ENCODE results near the gene PATE2. TPM values are rescaled to one million over a fixed set of nuclear protein-coding genes. Genes with fewer than 3 reads are reported as not detected.
A peak's percentile ranks its signal among the peaks of the same experiment; 100 is the strongest.

PATE2 gene
- not detected for polyA plus RNA-seq

DNA sequence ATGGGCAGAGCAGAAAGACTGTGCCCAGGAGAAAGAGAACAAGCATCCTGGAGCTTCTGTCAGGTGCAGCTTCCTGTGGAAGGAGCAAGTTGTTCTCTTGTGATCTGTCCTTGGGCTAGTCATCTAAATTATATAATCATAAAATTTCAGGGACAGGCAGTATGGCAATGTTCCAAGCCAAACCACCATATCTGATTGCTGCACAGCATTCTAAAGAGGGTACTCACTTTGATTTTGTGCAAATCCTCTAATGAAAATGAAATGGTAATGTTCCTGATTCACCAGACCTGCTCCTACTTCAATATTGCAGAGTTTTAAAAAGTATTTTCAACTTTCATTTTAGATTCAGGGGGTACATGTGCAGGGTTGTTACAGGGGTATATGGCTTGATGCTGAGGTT lies at the start of gene PATE2:
Gene PATE2, minus strand, starts transcription at position 101 of the 400 bp plus-strand sequence. Its CDS starts 55 bp downstream, at position 46.
- H3K27ac Mint-ChIP-seq = peak within 1 kb of the TSS in 1 of 3 donors; percentile 44
- no peaks in the 10 kb centered on the region for H3K4me1 Mint-ChIP-seq
- H3K9me3 Mint-ChIP-seq = peaks cover 0 to 4% (median 2%) of the 10 kb centered on the region in 3 donors
- no peak within 1 kb of the TSS for H3K4me3 Mint-ChIP-seq
- peaks cover 3% of the 10 kb centered on the region for H3K36me3 Mint-ChIP-seq
- H3K27me3 Mint-ChIP-seq = no peaks in the 10 kb centered on the region

DNA sequence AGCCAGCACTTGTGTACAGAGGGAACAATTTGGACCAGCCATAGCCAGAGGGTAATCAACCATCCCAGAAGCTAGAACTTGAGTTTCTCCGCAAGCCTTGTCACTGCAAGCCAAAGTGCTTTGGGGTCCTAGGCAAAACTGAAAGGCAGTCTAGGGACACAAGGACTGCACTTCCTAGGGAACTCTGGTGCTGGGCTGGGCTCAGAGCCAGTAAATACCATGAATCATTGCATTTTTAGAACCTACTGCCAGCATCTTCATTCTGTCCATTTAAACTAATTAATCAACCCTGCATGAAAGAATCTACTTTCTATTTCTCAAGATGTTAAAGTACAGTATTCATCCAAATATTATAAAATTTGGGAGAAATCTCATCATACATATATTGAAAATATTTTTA lies 29.3 kb upstream of the PATE2 start:
- H3K4me1 Mint-ChIP-seq = no peaks in the 10 kb centered on the region
- peaks cover 4 to 15% (median 8%) of the 10 kb centered on the region in 3 donors for H3K9me3 Mint-ChIP-seq
- no peak overlapping the region for H3K27ac Mint-ChIP-seq
- no peaks in the 10 kb centered on the region for H3K36me3 Mint-ChIP-seq
- H3K4me3 Mint-ChIP-seq = peak overlapping the region in 1 of 4 donors; percentile 17
- no peaks in the 10 kb centered on the region for H3K27me3 Mint-ChIP-seq

DNA sequence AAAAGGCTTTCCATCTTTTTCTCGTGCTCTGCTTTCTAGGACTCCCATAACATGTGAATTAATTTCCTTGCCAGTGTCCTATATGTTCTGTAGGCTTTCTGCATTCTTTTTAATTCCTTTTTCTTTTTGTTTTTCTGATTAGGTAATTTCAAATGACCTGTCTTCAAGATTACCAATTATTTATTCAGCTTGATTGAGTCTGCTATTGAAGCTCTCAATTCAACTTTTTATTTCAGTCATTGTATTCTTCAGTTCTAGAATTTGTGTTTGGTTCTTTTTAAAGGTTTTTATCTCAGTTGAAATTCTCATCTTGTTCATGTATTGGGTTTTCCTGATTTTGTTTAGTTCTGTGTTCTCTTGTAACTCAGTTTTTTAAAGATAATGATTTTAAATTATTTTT lies 23.8 kb upstream of the PATE2 start:
- no peaks in the 10 kb centered on the region for H3K36me3 Mint-ChIP-seq
- H3K9me3 Mint-ChIP-seq = peaks cover 10 to 28% (median 22%) of the 10 kb centered on the region in 3 donors
- no peak overlapping the region for H3K27ac Mint-ChIP-seq
- H3K4me1 Mint-ChIP-seq = no peaks in the 10 kb centered on the region
- H3K4me3 Mint-ChIP-seq = no peak overlapping the region
- peaks cover 1% of the 10 kb centered on the region for H3K27me3 Mint-ChIP-seq

GRCh38 chr11:125799808-125800207 lies 21.2 kb upstream of the PATE2 start:
- Mint-ChIP-seq H3K4me3 (no peak overlapping the region), H3K4me1 (no peaks in the 10 kb centered on the region), H3K36me3 (no peaks in the 10 kb centered on the region), H3K27me3 (peaks cover 2% of the 10 kb centered on the region), H3K9me3 (peaks cover 11 to 38% (median 26%) of the 10 kb centered on the region in 3 donors), H3K27ac (no peak overlapping the region)

DNA sequence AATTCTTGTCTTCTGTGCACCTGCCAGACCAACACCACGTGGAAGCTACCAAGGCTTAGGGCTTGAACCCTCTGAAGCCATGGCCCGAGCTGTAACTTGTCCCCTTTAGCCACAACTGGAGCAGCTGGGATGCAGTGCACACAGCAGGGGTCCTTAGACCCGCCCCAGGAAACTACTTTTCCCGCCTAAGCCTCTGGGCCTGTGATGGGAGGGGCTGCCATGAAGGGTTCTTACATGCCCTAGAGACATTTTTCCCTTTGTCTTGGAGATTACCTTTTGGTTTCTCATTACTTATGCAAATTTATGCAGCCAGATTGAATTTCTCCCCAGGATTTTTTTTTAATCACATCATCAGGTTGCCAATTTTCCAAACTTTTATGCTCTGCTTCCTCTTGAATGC lies 19.0 kb upstream of the PATE2 start:
- H3K27me3 Mint-ChIP-seq = peaks cover 3% of the 10 kb centered on the region
- H3K27ac Mint-ChIP-seq = no peak overlapping the region
- H3K4me3 Mint-ChIP-seq = no peak overlapping the region
- no peaks in the 10 kb centered on the region for H3K4me1 Mint-ChIP-seq
- peaks cover 14 to 48% (median 29%) of the 10 kb centered on the region in 3 donors for H3K9me3 Mint-ChIP-seq
- no peaks in the 10 kb centered on the region for H3K36me3 Mint-ChIP-seq

DNA sequence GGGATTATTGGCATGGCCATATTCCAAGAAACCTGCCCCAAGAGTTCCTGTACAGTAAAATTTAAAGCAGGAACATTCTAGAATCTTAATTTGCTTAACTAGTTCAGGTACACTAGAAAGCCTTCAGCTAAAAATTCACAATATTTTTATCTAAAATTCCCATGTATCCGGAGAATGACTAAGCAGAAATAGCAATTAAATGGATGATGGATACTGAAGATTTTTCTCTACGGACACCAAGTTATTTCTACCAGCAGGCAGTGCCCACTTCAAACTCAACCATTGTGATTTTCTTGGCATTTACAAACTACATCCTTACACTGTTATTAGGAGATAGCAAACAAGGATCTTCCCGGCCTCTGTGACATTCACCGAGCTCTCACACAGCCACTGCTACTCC lies 12.2 kb upstream of the PATE2 start:
- peaks cover 2% of the 10 kb centered on the region for H3K36me3 Mint-ChIP-seq
- peaks cover 3% of the 10 kb centered on the region for H3K27me3 Mint-ChIP-seq
- peaks cover 5 to 22% (median 12%) of the 10 kb centered on the region in 3 donors for H3K9me3 Mint-ChIP-seq
- no peak overlapping the region for H3K4me3 Mint-ChIP-seq
- H3K27ac Mint-ChIP-seq = no peak overlapping the region
- H3K4me1 Mint-ChIP-seq = no peaks in the 10 kb centered on the region

DNA sequence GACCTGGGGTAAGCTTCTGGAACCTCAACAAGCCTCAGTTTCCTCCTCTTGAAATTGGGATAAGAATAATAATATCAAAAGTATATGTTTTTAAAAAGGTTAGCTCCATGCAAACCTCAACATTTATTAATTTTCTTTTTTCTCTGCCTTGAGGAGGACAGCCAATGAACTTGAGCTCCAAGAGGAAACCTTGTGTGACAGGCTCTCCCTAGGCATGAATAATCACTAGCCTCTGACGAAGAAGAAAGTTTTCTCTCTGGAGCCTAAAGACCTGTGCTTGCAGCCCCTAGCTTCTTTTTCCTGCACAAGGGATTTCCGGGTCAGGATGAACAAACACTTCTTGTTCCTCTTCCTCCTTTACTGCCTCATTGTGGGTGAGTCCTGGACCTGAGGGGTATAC lies 9.2 kb upstream of the PATE2 start, which contains the start of gene PATE3:
Gene PATE3, plus strand, starts transcription at position 301 of the 400 bp plus-strand sequence. Its CDS starts 25 bp downstream, at position 326.
- H3K4me1 Mint-ChIP-seq = no peaks in the 10 kb centered on the region
- peaks cover 0 to 5% (median 4%) of the 10 kb centered on the region in 3 donors for H3K9me3 Mint-ChIP-seq
- H3K27ac Mint-ChIP-seq = no peak within 1 kb of the TSS
- peaks cover 6% of the 10 kb centered on the region for H3K27me3 Mint-ChIP-seq
- H3K36me3 Mint-ChIP-seq = peaks cover 2% of the 10 kb centered on the region
- no peak within 1 kb of the TSS for H3K4me3 Mint-ChIP-seq

DNA sequence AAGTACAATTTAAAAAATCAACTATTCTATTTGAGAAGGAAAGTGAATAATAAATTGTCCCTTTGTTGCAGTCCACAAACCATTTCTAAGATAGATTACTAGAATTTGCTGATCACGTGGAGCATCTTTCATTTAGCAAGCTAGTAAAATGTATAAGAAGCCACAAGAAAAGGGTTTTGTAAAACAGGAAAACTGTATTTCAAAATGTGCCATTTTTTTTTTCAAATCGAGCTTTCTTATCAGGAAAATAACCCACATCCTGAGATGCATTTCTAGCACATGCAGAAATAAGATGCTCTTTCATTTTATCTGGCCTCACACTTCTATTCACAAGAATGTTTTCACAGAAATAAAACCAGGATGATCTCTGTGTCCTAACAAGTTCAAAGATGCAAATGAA lies 6.0 kb upstream of the PATE2 start:
- Mint-ChIP-seq H3K4me1 (no peaks in the 10 kb centered on the region), H3K36me3 (peaks cover 3% of the 10 kb centered on the region), H3K27ac (no peak overlapping the region), H3K27me3 (peaks cover 5% of the 10 kb centered on the region), H3K4me3 (no peak overlapping the region), H3K9me3 (peaks cover 0 to 3% (median 0%) of the 10 kb centered on the region in 3 donors)

- Mint-ChIP-seq H3K9me3 (peaks cover 0 to 4% (median 4%) of the 10 kb centered on the region in 3 donors), H3K36me3 (peaks cover 3% of the 10 kb centered on the region), H3K4me1 (no peaks in the 10 kb centered on the region), H3K27ac (no peak overlapping the region), H3K4me3 (no peak overlapping the region), H3K27me3 (peaks cover 1% of the 10 kb centered on the region)
Observed at GRCh38 chr11:125777309-125777708, 1.3 kb downstream of the PATE2 start.

DNA sequence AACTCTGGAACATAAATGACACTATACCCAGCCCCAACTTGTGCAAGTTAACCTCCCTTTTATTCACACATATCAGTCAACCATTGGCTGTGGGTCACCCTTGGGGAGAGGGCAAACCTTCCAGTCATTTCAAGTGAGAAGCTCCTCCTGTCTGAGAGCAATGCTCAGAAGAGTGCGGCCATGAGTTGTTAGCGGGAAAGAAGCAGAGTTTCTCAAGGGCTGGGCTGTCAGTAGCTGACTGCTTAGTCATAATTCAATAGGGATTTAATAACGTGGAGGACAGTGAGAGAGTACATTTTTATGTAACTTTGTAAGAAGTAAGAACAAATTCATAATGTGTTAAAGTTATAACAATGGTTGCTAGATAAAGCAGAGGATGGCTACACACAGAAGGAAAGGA lies 5.1 kb downstream of the PATE2 start:
- Mint-ChIP-seq H3K27me3 (peaks cover 1% of the 10 kb centered on the region), H3K9me3 (peaks cover 0 to 3% (median 1%) of the 10 kb centered on the region in 3 donors)

DNA sequence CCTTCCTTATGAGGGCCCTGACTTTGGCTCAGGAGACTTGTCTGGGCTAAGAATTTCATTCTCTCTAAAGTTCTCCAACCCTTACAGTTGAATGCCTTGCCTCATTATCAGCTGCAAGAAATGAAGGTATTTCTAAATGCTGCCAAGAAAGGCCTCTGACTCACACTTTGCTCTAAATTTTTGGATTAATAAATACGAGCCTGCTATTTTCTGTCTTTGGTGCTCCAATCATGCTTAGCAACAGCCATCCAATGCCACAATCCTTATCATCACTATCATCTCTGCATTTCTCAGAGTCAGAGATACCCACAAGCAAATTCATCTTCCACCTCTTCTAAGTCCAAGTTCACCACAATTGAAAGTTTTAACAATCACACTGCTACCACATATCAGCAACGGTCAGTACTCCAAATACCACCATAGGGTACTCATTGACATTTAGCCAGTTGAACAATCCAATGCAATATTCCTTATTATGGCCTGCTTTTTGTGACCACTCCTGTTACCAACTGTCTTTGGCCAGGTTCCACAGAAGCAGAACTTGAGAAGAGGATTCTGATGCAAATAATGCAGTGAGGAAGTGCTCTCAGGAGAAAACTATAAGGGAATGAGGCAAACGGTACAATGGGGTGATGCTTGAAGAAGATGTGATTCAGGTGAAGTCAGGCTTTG lies 5.7 kb downstream of the PATE2 start:
- Mint-ChIP-seq H3K4me3 (no peak overlapping the region), H3K27ac (no peak overlapping the region), H3K9me3 (peaks cover 0 to 2% (median 1%) of the 10 kb centered on the region in 3 donors), H3K36me3 (no peaks in the 10 kb centered on the region), H3K27me3 (peaks cover 3% of the 10 kb centered on the region), H3K4me1 (no peaks in the 10 kb centered on the region)

More for the DNA sequence above, 5.1 kb downstream of the PATE2 start:
- Mint-ChIP-seq H3K36me3 (no peaks in the 10 kb centered on the region), H3K27ac (no peak overlapping the region), H3K4me1 (no peaks in the 10 kb centered on the region), H3K4me3 (no peak overlapping the region)

DNA sequence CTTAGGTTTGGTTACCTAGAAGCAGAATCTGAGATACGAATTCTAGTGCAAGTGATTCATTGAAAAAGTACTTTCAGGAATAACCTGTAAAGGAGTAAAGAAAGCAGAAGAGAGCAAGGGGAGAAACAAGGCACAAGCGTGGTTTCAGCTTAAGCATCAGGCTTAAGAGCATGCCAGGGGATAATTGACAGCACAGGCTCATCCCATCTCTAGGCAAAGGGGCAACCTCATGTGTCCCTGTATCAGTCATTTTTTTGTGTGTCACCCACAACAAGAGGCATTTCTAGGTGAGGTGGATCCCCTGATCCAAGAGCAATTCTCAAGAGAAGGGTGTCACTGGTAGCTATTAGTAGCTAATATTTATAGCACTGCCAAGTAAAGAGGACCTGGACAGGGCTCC lies 8.0 kb downstream of the PATE2 start:
- H3K27ac Mint-ChIP-seq = no peak overlapping the region
- peaks cover 0 to 4% (median 0%) of the 10 kb centered on the region in 3 donors for H3K9me3 Mint-ChIP-seq
- peaks cover 3% of the 10 kb centered on the region for H3K27me3 Mint-ChIP-seq
- no peaks in the 10 kb centered on the region for H3K4me1 Mint-ChIP-seq
- no peaks in the 10 kb centered on the region for H3K36me3 Mint-ChIP-seq
- no peak overlapping the region for H3K4me3 Mint-ChIP-seq

DNA sequence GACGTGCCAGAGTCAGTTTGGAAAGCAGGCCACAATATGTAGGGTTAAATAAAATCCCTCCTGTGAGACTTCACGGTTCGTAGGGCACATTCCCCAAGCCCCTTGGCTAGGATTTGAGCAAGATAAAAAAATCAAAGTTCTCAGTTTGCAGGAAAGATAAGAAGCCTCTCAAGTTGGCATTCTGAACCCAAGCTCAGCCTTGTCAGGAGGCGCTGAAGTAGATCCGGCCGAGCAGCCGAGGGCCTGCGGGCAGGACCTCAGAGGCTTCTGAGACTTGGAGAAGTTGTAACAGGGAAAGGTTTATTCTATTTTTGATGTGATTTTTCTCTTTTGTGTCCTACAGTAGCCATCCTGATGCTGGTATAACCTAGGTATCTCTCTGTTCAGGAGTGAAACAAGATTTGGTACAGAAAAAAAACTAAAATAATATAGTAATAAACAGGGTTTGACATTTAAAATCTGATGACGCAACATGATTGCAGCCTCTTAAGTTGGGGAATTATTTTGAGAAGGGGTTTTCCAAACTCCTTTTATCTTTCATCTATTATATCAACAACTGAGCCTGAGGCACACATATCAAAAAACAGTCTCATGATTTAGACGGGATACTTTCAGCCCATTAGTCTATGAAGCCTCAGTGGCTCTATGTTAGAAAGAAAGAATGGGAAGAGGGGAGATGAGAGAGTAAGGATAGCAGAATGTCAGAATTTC lies 10.1 kb downstream of the PATE2 start:
- peaks cover 0 to 3% (median 0%) of the 10 kb centered on the region in 3 donors for H3K9me3 Mint-ChIP-seq
- H3K36me3 Mint-ChIP-seq = no peaks in the 10 kb centered on the region
- peaks cover 2% of the 10 kb centered on the region for H3K27me3 Mint-ChIP-seq
- H3K4me3 Mint-ChIP-seq = no peak overlapping the region
- H3K4me1 Mint-ChIP-seq = no peaks in the 10 kb centered on the region
- no peak overlapping the region for H3K27ac Mint-ChIP-seq

GRCh38 chr11:125766251-125766650 lies 12.4 kb downstream of the PATE2 start:
- Mint-ChIP-seq H3K27me3 (peaks cover 2% of the 10 kb centered on the region), H3K4me1 (no peaks in the 10 kb centered on the region)

GRCh38 chr11:125763483-125763882 lies 15.1 kb downstream of the PATE2 start:
- H3K27me3 Mint-ChIP-seq = peaks cover 4% of the 10 kb centered on the region
- no peaks in the 10 kb centered on the region for H3K36me3 Mint-ChIP-seq
- no peak overlapping the region for H3K4me3 Mint-ChIP-seq
- no peaks in the 10 kb centered on the region for H3K4me1 Mint-ChIP-seq
- H3K9me3 Mint-ChIP-seq = peaks cover 4 to 6% (median 5%) of the 10 kb centered on the region in 3 donors
- no peak overlapping the region for H3K27ac Mint-ChIP-seq

More at GRCh38 chr11:125766251-125766650, 12.4 kb downstream of the PATE2 start:
- Mint-ChIP-seq H3K36me3 (no peaks in the 10 kb centered on the region), H3K27ac (no peak overlapping the region), H3K4me3 (no peak overlapping the region), H3K9me3 (peaks cover 0 to 3% (median 0%) of the 10 kb centered on the region in 3 donors)

All from IgD-negative memory B cell (primary cell).